Stimulated activated CD8-positive, alpha-beta memory T cell treated with anti-CD3 and anti-CD28 coated beads, Interleukin-7, amount 100 ng/mL, for 24 hours (primary cell): ENCODE results near the gene SNX4.
"Not testable (repeated sequence)": the region's sequence is repeated elsewhere in the genome, so short reads cannot be mapped to it uniquely, and the experiment has no call there.

Experiments
- DNase-seq: peaks from one replicate; pipeline ENCODE4 v3.0.0-alpha.2; 2020; ENCODE audit warnings: low read depth

SNX4 gene

DNA sequence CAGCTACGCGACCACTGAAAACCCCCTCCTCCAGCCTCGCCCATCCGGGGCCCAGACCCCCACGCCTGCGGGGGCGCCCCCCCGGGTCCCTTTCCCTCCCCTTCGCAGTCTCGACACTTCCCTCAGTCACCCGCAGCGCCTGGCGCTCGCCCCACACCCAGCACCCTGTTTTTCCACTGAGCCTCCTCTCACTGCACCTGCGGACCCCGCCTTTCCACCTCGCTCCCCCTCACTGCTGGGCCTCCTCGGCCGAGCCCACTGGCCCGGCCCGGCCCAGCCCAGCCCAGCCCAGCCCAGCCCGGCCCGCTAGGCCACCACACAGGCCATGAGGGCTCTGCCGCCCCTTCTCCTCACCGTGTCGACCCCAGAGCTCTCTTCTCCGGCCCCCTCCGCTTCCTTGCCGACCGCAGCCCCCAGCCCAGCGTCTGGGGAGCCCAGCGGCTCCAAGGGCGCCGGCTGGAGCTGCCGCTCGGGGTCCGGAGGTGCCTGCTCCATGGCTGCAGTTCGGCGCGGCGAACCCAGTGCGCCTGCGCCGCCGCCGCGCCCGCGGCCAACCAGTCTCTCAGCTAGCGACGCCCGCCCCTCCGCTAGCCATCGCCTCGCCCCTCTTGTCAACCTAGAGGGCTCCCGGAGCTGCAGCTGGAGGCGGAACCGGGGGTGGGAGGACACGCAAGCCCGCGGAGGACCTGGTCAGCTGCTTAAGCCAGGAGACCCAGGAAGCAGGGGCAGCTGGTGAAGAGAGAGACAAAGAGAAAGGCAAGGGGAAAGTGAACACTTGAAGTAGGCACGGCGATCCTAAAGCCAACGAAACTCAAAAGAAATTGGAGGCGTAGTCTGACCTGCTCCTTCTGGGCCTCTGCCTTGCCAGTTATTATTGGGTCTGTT, at the start of gene SNX4:
Gene SNX4 (minus strand): TSS at position 525 of the 885 bp plus-strand sequence. CDS start 30 bp downstream, at position 495.
- DNase-seq: peak; percentile 68

DNA sequence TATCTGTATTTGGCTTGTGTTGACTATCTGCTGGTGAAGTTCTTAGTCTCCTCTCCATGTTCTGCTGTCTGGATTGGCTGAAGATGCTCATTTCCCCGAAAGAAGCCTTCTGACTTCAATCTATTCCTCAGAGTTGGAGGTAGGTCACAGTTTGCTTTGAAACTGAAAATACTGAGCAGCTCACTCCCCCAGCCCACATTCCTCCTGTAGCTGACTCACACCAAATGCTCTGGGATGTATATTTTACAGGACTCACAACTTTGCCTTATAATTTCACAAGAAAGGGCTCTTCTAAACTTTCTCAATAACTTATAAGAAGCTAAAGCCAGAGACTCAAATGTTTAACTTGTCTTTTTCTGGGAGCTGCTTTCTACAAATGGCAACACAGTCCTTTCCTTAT, 36.3 kb upstream of the SNX4 start:
- no peak for DNase-seq

DNA sequence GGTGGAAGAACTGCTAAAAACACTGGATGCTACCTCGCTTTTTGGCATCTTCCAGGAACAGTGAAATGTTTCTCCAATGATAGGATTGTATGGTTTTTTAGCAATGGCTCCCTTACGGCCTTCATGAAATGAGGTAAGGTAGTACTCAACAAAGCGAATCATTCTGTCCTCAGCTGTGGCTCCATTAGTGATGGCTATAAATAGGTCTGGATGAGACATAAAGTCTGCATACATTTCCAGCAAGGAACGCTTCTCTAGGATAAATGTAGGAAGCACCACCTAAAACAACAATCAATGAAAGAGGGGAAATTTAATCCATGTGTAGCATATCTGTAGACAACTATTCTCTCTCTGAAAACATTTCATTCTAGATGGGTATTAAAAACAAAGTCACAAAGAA, 32.4 kb upstream of the SNX4 start:
- no peak for DNase-seq

DNA sequence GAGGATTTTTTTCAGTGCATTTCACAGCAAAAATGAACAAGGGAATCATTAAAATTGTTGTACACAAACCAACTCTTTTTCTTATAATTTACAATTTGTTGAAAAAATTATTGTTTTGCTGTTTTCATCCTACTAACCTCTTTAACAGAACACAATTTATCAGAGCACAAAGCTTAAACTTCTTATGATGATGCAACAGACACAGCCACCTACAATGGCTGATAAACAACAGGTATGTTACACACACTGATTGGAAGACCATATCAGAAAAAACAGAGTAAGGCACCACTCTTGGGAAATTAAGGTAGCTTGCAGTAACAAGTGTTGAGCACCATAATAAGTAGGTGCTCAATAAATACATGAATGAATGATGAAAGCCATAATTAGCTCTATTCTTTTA, 8.9 kb upstream of the SNX4 start:
- no peak for DNase-seq

DNA sequence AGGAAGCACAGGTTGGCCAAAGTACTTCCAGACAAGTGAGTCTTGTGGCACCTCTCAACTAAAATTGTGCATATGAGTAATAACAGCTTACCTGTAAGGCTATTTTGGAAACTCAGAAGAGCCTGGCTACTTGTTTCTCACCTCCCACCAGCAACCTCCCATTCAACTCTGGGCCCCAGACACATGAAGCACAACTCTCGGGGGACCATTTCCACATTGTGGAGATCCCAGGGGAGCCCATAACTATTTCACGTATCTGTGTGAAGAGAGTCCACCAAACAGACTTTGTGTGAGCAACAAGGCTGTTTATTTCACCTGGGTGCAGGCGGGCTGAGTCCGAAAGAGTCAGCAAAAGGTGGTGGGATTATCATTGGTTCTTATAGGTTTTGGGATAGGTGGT, 5.2 kb upstream of the SNX4 start:
- no peak for DNase-seq

DNA sequence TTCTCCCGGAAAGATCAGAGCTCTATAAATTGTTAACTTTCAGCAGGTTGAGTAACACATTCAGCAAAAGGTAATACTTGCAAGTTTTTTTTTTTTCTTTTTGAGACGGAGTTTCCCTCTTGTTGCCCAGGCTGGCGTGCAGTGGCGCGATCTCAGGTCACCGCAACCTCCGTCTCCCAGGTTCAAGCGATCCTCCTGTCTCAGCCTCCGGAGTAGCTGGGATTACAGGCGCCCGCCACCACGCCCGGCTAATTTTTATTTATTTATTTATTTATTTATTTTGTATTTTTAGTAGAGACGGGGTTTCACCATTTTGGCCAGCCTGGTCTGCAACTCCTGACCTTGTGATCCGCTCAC, 539 bp upstream of the SNX4 start:
- DNase-seq: not testable (repeated sequence)

DNA sequence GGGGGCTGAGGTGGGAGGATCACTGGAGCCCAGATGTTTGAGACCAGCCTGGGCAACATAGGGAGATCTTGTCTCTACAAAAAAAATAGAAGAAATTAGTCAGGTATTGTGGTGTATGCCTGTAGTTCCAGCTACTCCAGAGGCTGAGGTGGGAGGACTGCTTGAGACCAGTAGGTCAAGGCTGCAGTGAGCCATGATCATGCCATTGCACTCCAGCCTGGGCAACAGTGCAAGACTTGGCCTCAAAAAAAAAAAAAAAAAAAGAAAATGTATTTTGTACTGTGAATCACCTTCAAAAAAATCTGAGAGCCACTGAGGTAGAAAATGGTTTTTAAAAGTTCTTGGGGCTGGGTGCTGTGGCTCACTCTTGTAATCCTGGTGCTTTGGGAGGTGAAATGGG, 4.6 kb downstream of the SNX4 start:
- no peak for DNase-seq

DNA sequence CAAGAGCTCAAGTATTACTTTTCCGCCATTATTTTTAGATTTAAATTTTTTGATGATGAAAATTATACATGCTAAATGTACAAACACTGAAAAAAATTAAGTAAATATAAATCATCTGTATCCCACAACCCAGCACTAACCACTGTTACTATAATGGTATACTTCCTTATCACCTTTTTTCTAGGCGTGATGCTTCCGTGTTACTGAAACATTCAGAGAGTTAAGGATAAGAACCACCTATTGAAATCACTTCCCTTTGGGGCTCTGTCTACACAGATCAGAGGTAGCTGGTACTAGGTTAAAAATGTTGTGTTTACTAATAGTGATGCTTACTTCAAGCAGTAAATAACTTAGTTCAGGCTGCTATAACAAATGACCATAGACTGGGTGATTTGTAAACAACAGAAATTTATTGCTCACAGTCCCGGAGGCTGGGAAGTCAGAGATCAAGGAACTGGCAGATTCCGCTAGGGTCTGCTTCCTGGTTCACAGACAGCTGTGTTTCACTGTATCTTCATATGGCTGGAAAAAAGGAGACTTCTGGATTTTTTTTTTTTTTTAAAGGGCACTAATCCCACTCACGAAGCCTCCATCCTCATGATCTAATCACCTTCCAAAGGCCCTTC, 6.4 kb downstream of the SNX4 start:
- DNase-seq: no peak

DNA sequence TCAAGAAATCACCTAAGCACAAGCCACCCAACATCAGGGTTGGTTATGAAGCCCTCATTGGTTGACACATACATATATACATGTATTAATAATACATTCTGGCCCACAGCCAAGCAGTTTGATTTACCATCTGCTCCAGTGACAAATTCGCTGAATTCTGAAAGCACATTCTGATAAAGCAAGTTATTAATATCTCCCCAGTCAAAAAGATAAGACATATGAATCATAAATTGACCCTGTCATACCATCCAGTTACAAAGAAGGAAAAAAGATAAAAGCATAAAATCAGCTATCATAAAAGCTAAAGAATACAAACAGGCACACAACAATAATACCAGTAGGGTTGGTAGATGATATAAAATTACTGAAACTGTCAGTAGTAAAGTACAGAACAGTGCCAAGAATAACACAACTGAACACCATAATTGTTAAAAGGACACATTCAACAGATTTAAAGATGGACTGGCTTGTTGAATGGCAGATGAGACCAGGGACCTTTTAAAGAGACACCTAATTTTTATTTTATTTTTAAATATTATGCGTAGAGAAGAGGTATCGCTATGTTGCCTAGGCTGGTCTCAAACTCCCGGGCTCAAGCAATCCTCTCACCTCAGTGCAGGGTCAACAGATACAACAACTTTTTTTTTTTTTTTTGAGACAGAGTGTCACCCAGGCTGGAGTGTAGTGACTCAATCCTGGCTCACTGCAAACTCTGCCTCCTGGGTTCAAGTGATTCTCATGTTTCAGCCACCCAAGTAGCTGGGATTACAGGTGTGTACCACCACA, 7.7 kb downstream of the SNX4 start:
- DNase-seq: no peak

DNA sequence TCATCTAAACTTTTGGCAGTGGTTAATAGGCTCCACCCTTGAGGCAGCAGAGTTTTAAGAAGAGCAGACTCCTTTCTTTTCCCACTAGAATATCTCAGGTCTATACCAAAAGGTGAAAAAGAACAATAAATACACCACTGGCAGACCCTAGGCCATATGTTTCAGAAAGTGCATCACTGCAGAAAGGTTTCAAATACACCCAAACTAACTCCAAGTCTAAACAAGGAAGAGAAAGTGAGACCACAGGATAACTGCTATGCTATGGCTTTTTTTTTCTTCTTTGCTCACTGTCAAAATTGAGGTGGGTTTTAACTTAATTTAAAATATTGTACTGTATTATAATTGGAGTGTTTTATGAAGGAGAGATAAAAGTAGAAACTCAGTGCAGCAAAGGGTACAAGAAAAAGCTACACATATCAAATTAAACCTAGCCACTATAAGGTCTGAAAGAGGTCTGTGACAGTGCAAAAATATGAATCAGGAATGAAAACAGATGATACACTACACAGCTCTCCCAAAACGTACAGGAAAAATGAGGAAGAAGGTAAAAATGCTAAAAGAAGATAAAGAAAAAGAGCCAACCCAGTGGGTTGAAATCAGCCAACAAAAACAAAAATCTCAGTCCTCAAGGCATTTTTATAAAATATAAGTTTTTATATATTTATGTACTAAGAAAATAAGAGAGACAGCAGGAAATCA, 8.4 kb downstream of the SNX4 start:
- DNase-seq: no peak

DNA sequence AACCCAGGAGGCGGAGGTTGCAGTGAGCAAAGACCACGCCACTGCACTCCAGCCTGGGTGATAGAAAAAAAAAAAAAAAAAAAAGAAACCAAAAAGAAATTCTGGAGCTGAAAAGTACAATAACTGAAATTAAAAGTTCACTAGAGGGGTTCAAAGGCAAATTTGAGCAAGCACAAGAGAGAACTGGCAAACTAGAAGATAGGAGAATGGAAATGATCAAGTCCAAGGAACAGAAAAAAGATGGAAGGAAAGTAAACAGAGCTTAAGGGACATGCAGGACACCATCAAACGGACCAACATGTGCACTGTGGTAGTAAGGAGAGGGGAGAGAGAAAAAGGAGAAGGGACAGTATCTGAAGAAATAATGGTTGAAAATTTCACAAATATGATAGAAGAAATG, 12.9 kb downstream of the SNX4 start:
- DNase-seq: no peak

DNA sequence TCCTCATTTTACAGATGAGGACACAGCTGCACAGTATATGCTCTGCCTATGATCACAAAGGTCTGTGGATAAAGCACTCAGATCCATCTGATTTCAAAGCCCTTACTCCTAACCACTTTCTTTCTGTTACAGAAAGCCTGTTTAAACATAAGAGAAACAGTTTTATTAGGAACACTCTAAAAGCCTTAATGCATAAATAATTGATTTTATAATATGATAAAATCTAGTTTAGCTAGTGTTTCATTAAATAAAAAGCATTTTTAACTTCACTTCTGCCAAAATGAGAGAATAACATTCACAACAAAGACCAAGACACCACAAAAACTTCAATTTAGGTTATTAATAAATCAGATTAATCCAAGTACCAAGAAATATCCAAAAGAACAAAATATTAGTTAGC, 21.4 kb downstream of the SNX4 start:
- no peak for DNase-seq

DNA sequence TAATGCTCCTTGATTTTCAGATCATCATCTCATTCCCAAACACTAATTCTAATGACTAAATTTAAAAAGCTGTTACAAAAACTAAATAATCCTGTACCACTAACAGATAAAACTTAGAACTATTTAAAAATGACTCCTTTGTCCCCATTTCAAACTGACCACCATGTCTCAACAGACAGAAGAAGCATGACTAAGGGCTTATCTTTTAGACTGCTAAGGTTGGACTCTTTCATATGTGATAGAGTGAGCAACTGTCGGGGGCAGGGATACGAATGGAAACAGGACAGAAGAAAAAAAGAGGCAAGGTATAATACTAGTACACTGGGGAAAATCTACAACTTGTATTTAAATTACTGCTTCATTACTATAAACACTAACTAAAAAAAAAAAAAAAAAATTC, 23.3 kb downstream of the SNX4 start:
- no peak for DNase-seq

DNA sequence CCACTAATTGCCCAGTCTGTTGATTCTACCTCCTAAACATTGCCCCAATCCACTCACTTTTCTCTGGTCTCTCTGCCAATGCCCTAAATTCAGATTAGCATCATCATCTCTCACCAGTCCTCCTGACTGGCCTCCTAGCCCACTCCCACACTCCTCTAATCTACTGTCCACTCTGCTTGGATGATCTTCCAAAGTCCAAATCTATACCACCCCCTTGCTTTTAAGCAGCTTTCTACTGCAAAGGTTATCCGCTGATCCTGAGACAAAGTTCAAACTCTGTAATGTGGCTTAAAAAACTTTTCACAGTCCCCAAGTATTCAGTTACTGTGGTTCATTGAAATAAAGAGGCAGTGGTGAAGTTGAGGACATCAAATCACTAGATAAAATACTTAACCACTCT, 37.6 kb downstream of the SNX4 start:
- no peak for DNase-seq

DNA sequence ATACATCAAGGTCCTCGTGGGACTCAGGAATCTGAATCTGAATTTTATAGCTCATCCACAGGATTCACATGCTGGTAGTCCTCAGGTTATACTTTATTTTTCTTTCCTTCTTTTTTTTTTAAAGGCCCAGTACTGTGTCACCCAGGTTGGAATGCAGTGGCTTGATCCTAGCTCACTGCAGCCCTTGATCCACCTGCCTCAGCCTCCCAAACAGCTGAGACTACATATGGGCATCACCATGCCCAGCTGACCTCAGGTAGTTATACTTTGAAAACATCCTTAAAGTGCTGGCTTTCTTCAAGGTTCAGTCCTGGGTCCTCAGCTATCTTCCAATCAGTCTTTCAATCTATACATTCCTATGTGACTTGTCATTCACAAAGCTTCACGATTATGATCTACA, 38.2 kb downstream of the SNX4 start:
- no peak for DNase-seq

DNA sequence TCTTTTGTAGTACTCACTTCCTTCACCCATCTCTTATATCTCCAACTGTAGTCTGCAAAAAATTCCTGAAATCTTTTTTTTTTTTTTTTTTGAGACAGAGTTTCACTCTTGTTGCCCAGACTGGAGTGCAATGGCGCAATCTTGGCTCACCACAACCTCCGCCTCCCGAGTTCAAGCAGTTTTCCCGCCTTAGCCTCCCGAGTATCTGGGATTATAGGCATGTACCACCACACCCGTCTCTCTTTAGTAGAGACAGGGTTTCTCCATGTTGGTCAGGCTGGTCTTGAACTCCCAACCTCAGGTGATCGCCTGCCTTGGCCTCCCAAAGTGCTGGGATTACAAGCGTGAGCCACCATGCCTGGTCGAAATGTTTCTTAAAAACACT, 38.6 kb downstream of the SNX4 start:
- not testable (repeated sequence) for DNase-seq

DNA sequence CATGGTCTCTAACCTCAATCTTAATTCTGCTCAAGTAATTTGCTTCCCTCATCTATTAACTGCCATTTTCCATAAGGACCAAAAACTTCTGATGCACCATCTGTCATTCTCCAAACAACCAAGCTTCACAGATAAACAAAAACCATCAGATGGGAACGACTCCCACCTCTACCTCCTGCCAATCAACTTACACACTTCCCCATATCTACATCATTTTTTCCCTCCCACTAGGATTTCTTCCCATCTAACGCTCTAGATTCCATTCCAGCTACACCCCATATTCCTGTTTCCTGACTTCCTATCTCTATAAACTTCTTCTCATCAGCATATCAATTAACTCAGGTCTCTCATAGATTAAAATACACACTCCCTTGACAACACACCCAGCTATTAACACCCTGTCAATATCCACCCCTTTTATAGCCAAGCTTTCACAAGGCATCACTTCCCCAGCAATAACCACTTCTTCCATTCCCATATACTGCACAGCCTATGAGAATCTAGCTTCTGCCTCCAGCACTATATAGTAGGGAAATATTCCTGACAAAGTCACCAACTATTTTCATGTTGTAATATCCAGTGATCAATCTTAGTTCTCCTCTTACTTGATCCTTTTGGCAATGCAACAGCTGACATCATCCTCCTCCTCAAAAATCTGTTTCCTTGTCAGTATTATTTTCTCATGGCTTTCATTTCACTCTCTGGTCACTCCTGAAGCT, 39.2 kb downstream of the SNX4 start:
- no peak for DNase-seq

DNA sequence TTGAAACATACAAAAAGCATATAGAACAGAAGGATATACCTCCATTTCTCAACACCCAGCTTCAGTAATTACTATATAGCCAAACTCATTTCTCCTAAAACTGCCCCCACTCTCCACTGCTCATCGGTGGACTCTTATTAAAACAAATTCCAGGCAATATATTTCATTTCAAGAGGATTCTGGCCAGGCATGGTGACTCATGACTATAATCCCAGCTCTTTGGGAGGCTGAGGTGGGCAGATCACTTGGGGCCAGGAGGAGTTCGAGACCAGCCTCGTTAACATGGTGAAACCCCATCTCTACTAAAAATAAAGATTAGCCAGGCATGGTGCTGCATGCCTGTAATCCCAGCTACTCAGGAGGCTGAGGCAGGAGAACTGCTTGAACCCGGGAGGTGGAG, 40.9 kb downstream of the SNX4 start:
- DNase-seq: no peak

DNA sequence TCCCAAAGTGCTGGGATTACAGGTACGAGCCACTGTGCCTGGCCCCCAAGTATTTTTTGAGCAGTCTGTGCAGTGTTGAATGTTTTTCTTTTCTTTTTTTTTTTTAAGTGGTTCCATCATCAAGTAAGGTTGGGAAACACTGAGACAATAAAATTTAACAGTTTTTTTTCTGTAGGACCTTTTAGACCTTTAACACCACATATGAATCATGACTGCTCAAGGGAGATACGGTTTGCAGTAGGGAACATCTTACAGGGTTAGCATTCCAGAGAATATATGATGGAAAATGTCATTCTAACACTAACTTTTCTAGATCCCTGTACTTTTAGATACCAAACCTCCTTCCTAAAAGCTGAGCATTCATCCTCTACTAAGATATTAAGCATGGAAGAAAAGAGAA, 41.7 kb downstream of the SNX4 start:
- no peak for DNase-seq

DNA sequence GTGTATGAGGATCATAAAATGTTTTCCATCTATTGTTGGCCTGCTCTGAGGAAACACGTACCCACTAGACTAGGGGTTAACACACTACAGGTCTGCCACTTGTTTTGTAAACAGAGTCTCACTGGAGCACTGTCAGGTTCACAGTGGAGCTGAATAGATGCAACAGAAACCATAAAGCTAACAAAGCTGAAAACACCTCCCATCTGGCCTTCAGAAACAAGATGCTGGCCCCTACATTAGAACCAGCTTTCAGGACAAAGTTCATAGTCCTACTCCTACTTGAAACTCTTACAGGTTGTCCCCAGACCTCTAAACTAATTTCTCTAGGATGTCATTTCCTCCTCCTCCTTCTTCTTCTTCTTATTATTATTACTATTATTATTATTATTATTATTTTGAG, 42.3 kb downstream of the SNX4 start:
- no peak for DNase-seq

DNA sequence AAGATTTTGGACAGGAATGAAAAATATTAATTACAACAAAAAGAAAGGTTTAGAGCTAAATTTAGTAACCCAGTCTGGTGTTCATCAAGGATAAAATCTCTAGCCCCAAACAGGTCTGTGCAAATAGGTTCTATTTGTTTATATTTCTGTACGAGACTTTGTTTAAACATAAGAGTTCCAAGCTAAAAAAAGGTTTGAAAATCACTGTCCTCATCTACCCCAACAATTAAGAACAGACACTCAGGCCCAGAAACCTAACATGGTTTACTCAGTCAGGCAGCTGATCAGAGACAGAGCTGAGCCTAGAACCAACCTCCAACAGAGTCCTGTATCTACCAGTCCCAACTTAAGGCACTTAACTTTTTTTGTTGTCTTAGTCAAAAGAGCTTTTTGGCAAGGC, 49.3 kb downstream of the SNX4 start:
- no peak for DNase-seq
